WI38 (cell line): ENCODE measurements around the gene LRP6.

Experiments used
- H3K4me3 ChIP-seq: 2 replicates; pipeline ENCODE4 v1.5.1; 2011; ENCODE audit warnings: low read depth, mild to moderate bottlenecking, control low read depth, low read length
- TF ChIP-seq, protein P1 (sequence below): IDR thresholded peaks from 2 replicates; pipeline ENCODE4 v1.5.1; 2012; ENCODE audit warnings: low read depth, mild to moderate bottlenecking, control low read depth, low read length

The LRP6 gene

DNA sequence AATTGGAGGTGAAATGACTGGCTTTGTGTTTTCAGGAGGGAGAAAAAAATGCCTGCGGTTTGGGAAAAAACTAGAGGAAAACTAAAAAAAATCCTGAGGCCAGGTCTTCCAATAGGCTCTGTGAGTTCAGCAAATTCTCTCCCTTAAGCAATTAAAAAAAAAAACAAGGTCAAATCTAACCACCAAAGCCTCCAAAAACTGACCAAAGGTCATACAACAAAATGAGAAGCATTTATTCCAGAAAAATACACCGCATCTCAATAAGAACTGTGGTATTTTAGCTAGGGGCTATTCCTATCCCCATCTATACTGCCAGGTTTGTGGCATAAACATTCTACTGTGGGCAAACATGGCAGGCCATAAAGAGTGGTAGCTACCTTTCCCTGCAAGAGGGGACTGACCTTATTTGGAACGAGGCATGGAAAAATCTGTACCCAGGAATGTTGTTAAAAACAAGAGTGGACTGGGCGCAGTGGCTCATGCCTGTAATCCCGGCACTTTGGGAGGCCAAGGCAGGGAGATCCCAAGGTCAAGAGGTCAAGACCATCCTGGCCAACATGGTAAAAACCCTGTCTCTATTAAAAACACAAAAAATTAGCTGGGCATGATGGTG, 60.0 kb downstream of the LRP6 start:
- TF ChIP-seq, protein P1, sequence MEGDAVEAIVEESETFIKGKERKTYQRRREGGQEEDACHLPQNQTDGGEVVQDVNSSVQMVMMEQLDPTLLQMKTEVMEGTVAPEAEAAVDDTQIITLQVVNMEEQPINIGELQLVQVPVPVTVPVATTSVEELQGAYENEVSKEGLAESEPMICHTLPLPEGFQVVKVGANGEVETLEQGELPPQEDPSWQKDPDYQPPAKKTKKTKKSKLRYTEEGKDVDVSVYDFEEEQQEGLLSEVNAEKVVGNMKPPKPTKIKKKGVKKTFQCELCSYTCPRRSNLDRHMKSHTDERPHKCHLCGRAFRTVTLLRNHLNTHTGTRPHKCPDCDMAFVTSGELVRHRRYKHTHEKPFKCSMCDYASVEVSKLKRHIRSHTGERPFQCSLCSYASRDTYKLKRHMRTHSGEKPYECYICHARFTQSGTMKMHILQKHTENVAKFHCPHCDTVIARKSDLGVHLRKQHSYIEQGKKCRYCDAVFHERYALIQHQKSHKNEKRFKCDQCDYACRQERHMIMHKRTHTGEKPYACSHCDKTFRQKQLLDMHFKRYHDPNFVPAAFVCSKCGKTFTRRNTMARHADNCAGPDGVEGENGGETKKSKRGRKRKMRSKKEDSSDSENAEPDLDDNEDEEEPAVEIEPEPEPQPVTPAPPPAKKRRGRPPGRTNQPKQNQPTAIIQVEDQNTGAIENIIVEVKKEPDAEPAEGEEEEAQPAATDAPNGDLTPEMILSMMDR, result no peak

DNA sequence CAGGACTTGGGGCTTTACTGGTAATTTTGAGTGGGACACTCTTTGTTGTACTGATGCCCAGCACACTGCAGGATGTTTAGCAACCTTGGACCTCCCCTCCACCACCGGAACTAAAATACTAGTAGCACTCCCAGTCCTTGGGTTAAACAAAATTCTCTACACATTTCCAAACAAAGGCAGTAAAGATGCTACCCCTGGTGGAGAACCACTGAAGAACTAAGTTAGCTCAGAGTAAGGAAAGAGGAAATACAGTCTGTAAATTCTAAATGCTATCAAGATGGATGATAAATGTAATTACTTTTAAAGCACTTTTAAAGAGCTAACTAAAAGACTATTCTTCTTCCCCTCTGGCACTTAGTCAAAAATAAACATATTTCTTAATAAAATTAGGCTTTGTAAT, 64.1 kb downstream of the LRP6 start:
- no peak overlapping the region for H3K4me3 ChIP-seq
- TF ChIP-seq, protein P1, result no peak

More for the DNA sequence above, 60.0 kb downstream of the LRP6 start:
- H3K4me3 ChIP-seq, result no peak overlapping the region

- no peak overlapping the region for H3K4me3 ChIP-seq
- TF ChIP-seq, protein P1, result no peak
Observed at GRCh38 chr12:12202105-12202504, 64.7 kb downstream of the LRP6 start.

- H3K4me3 ChIP-seq, result no peak overlapping the region
- TF ChIP-seq, protein P1, result no peak
Observed at GRCh38 chr12:12201274-12201758, 65.5 kb downstream of the LRP6 start.

- TF ChIP-seq, protein P1, result no peak
Observed at GRCh38 chr12:12200363-12200762, 66.5 kb downstream of the LRP6 start.

GRCh38 chr12:12198124-12198523, 68.7 kb downstream of the LRP6 start:
- TF ChIP-seq, protein P1, result no peak
- no peak overlapping the region for H3K4me3 ChIP-seq

More at GRCh38 chr12:12200363-12200762, 66.5 kb downstream of the LRP6 start:
- H3K4me3 ChIP-seq, result no peak overlapping the region

DNA sequence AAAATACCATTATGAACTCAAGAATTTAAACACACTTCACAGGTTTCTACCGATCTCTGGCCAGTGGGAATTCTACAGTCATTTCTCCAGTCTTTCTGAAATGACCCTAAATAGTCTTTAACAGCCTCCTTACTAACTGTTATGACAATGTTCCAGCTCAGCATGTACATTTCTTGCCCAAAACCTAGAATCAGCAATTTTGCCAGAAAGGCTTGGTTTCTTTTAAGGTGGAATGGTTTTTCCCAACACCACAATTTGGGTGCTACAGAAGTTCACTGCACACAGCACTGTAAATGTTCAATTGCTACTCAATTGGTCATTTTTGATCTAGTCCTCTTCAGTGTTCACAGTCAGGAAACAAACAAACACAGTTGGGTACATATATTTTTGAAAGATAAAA, 69.7 kb downstream of the LRP6 start:
- no peak overlapping the region for H3K4me3 ChIP-seq
- TF ChIP-seq, protein P1, result no peak
